GM12878 (cell line): ENCODE measurements around the gene NCAPD3.

Source experiments
- CTCF ChIP-seq, 3 experiments: IDR thresholded peaks in 2 of 3; conservative IDR thresholded peaks in 1 of 3; 2 replicates each; pipeline ENCODE4 v1.5.1; 2011; ENCODE audit warnings: low read depth in 3 of 3, low read length in 3 of 3, mild to moderate bottlenecking in 3 of 3, control low read depth in 2 of 3, moderate library complexity in 2 of 3, inconsistent platforms in 1 of 3, mixed read lengths in 1 of 3; ENCODE audit not compliant: control insufficient read depth in 2 of 3, insufficient read depth in 1 of 3; ENCODE audit errors: extremely low read depth in 1 of 3
- DPF2 ChIP-seq: fragments of 450-650 bp; IDR thresholded peaks from 2 replicates; pipeline ENCODE4 v1.6.1; 2017; ENCODE audit warnings: mild to moderate bottlenecking
- HDAC6 ChIP-seq: fragments of 200-600 bp; sonication (generic); IDR thresholded peaks from one replicate; pipeline ENCODE4 v1.8.0; 2017; ENCODE audit warnings: antibody characterized with exemption; ENCODE audit not compliant: unreplicated experiment
- MAX ChIP-seq: IDR thresholded peaks from 2 replicates; pipeline ENCODE4 v1.6.1; 2012; ENCODE audit warnings: low read depth, low read length, improper control_type of control experiment
- RAD21 ChIP-seq: IDR thresholded peaks from 2 replicates; pipeline ENCODE4 v1.6.1; 2011; ENCODE audit warnings: mild to moderate bottlenecking, low read depth, low read length, moderate library complexity; ENCODE audit not compliant: insufficient read depth
- RFX5 ChIP-seq: IDR thresholded peaks from 2 replicates; pipeline ENCODE4 v1.6.1; 2011; ENCODE audit warnings: low read depth, low read length, improper control_type of control experiment
- WRNIP1 ChIP-seq: IDR thresholded peaks from 2 replicates; pipeline ENCODE4 v1.6.1; 2011; ENCODE audit warnings: low read depth, low read length, improper control_type of control experiment, borderline replicate concordance
- ZNF207 ChIP-seq: fragments of 450-650 bp; IDR thresholded peaks from 2 replicates; pipeline ENCODE4 v1.6.1; 2014; ENCODE audit warnings: antibody characterized with exemption, mild to moderate bottlenecking, borderline replicate concordance
- ZNF384 ChIP-seq: IDR thresholded peaks from 2 replicates; pipeline ENCODE4 v1.6.1; 2012; ENCODE audit warnings: low read depth, mild to moderate bottlenecking, low read length, improper control_type of control experiment, borderline replicate concordance
- TF ChIP-seq, protein P1 (sequence below): fragments of 450-650 bp; IDR thresholded peaks from 2 replicates; pipeline ENCODE4 v1.6.1; 2016; ENCODE audit warnings: mild to moderate bottlenecking
- TF ChIP-seq, protein P2 (sequence below): IDR thresholded peaks from 2 replicates; pipeline ENCODE4 v1.6.1; 2011; ENCODE audit warnings: low read depth, mild to moderate bottlenecking, low read length, moderate library complexity, borderline replicate concordance; ENCODE audit errors: extremely low read depth
- TF ChIP-seq, protein P3 (sequence below): IDR thresholded peaks from 2 replicates; pipeline ENCODE4 v1.6.1; 2012; ENCODE audit warnings: mild to moderate bottlenecking, low read depth, low read length
- TF ChIP-seq, protein P4 (sequence below): fragments of 450-650 bp; formaldehyde crosslinking; IDR thresholded peaks from 2 replicates; pipeline ENCODE4 v1.4.0; 2020; ENCODE audit warnings: mild to moderate bottlenecking, moderate library complexity
- TF ChIP-seq, protein P5 (sequence below): fragments of 450-650 bp; IDR thresholded peaks from 2 replicates; pipeline ENCODE4 v1.6.1; 2017; ENCODE audit warnings: mild to moderate bottlenecking, low read depth, inconsistent platforms; ENCODE audit not compliant: poor library complexity, severe bottlenecking

- TF ChIP-seq CTCF (IDR thresholded peaks at IDR 0.05 in 2 of 3, conservative IDR thresholded peaks at IDR 0.05 in 1 of 3; ENCODE audit: control insufficient read depth in 2 of 3, extremely low read depth in 1 of 3, insufficient read depth in 1 of 3, low read depth in 3 of 3, low read length in 3 of 3) (no peak), MAX (no peak), ZNF207 (no peak), RAD21 (no peak), HDAC6 (no peak), ZNF384 (no peak), DPF2 (no peak), RFX5 (no peak), WRNIP1 (no peak)
- TF ChIP-seq, protein P1, sequence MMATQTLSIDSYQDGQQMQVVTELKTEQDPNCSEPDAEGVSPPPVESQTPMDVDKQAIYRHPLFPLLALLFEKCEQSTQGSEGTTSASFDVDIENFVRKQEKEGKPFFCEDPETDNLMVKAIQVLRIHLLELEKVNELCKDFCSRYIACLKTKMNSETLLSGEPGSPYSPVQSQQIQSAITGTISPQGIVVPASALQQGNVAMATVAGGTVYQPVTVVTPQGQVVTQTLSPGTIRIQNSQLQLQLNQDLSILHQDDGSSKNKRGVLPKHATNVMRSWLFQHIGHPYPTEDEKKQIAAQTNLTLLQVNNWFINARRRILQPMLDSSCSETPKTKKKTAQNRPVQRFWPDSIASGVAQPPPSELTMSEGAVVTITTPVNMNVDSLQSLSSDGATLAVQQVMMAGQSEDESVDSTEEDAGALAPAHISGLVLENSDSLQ = no peak
- TF ChIP-seq, protein P2, sequence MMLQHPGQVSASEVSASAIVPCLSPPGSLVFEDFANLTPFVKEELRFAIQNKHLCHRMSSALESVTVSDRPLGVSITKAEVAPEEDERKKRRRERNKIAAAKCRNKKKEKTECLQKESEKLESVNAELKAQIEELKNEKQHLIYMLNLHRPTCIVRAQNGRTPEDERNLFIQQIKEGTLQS = no peak
- TF ChIP-seq, protein P3, sequence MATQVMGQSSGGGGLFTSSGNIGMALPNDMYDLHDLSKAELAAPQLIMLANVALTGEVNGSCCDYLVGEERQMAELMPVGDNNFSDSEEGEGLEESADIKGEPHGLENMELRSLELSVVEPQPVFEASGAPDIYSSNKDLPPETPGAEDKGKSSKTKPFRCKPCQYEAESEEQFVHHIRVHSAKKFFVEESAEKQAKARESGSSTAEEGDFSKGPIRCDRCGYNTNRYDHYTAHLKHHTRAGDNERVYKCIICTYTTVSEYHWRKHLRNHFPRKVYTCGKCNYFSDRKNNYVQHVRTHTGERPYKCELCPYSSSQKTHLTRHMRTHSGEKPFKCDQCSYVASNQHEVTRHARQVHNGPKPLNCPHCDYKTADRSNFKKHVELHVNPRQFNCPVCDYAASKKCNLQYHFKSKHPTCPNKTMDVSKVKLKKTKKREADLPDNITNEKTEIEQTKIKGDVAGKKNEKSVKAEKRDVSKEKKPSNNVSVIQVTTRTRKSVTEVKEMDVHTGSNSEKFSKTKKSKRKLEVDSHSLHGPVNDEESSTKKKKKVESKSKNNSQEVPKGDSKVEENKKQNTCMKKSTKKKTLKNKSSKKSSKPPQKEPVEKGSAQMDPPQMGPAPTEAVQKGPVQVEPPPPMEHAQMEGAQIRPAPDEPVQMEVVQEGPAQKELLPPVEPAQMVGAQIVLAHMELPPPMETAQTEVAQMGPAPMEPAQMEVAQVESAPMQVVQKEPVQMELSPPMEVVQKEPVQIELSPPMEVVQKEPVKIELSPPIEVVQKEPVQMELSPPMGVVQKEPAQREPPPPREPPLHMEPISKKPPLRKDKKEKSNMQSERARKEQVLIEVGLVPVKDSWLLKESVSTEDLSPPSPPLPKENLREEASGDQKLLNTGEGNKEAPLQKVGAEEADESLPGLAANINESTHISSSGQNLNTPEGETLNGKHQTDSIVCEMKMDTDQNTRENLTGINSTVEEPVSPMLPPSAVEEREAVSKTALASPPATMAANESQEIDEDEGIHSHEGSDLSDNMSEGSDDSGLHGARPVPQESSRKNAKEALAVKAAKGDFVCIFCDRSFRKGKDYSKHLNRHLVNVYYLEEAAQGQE = no peak
- TF ChIP-seq, protein P4, sequence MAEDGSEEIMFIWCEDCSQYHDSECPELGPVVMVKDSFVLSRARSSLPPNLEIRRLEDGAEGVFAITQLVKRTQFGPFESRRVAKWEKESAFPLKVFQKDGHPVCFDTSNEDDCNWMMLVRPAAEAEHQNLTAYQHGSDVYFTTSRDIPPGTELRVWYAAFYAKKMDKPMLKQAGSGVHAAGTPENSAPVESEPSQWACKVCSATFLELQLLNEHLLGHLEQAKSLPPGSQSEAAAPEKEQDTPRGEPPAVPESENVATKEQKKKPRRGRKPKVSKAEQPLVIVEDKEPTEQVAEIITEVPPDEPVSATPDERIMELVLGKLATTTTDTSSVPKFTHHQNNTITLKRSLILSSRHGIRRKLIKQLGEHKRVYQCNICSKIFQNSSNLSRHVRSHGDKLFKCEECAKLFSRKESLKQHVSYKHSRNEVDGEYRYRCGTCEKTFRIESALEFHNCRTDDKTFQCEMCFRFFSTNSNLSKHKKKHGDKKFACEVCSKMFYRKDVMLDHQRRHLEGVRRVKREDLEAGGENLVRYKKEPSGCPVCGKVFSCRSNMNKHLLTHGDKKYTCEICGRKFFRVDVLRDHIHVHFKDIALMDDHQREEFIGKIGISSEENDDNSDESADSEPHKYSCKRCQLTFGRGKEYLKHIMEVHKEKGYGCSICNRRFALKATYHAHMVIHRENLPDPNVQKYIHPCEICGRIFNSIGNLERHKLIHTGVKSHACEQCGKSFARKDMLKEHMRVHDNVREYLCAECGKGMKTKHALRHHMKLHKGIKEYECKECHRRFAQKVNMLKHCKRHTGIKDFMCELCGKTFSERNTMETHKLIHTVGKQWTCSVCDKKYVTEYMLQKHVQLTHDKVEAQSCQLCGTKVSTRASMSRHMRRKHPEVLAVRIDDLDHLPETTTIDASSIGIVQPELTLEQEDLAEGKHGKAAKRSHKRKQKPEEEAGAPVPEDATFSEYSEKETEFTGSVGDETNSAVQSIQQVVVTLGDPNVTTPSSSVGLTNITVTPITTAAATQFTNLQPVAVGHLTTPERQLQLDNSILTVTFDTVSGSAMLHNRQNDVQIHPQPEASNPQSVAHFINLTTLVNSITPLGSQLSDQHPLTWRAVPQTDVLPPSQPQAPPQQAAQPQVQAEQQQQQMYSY (CRISPR knock-in tag) = no peak
- TF ChIP-seq, protein P5, sequence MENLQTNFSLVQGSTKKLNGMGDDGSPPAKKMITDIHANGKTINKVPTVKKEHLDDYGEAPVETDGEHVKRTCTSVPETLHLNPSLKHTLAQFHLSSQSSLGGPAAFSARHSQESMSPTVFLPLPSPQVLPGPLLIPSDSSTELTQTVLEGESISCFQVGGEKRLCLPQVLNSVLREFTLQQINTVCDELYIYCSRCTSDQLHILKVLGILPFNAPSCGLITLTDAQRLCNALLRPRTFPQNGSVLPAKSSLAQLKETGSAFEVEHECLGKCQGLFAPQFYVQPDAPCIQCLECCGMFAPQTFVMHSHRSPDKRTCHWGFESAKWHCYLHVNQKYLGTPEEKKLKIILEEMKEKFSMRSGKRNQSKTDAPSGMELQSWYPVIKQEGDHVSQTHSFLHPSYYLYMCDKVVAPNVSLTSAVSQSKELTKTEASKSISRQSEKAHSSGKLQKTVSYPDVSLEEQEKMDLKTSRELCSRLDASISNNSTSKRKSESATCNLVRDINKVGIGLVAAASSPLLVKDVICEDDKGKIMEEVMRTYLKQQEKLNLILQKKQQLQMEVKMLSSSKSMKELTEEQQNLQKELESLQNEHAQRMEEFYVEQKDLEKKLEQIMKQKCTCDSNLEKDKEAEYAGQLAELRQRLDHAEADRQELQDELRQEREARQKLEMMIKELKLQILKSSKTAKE = no peak
Observed at GRCh38 chr11:134226806-134227325, 3.1 kb upstream of the NCAPD3 start.
